LNCAP (cell line): ENCODE results near the gene PHF23.

ENCODE experiments used
- TF ChIP-seq, protein P1 (sequence below): fragments of 450-650 bp; IDR thresholded peaks from 2 replicates; pipeline ENCODE4 v1.5.1; 2017; ENCODE audit warnings: mild to moderate bottlenecking

PHF23 gene

DNA sequence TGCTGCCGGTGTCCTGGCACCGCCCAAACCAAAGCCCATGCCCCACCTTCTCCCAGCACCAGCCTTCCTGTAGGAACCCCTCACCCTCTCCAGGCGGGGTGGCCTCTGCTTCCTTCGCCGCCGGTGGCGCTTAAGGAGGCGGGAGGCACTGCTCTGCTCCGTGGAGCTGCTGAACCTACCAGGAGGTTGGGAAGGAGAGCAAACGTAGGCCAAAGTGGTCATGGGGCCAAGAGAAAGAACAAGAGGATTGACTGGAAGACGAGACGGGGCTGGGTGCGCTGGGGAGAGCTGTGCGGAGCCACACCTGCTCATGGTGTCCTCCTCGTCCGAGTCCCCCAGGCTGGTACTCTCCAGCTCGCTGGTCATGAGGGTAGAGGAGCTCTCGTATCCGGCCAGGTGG lies 9.8 kb downstream of the PHF23 start:
- TF ChIP-seq, protein P1, sequence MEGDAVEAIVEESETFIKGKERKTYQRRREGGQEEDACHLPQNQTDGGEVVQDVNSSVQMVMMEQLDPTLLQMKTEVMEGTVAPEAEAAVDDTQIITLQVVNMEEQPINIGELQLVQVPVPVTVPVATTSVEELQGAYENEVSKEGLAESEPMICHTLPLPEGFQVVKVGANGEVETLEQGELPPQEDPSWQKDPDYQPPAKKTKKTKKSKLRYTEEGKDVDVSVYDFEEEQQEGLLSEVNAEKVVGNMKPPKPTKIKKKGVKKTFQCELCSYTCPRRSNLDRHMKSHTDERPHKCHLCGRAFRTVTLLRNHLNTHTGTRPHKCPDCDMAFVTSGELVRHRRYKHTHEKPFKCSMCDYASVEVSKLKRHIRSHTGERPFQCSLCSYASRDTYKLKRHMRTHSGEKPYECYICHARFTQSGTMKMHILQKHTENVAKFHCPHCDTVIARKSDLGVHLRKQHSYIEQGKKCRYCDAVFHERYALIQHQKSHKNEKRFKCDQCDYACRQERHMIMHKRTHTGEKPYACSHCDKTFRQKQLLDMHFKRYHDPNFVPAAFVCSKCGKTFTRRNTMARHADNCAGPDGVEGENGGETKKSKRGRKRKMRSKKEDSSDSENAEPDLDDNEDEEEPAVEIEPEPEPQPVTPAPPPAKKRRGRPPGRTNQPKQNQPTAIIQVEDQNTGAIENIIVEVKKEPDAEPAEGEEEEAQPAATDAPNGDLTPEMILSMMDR: no peak

DNA sequence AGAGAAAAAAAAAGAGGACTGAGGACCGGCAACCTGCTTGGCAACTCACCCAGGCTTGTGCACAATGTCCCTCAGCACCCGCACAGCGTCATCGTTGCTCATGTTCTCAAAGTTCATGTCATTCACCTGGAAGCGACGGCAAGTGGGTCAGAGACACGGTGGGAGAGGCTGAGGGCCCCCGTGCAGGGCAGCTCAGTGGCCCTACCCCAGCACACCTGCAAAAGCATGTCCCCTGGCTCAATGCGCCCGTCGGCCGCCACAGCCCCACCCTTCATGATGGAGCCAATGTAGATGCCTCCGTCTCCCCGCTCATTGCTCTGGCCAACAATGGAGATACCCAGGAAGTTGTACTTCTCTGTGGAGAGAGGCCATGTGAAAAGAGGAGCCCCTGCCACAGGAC lies 10.3 kb downstream of the PHF23 start:
- TF ChIP-seq, protein P1: no peak

DNA sequence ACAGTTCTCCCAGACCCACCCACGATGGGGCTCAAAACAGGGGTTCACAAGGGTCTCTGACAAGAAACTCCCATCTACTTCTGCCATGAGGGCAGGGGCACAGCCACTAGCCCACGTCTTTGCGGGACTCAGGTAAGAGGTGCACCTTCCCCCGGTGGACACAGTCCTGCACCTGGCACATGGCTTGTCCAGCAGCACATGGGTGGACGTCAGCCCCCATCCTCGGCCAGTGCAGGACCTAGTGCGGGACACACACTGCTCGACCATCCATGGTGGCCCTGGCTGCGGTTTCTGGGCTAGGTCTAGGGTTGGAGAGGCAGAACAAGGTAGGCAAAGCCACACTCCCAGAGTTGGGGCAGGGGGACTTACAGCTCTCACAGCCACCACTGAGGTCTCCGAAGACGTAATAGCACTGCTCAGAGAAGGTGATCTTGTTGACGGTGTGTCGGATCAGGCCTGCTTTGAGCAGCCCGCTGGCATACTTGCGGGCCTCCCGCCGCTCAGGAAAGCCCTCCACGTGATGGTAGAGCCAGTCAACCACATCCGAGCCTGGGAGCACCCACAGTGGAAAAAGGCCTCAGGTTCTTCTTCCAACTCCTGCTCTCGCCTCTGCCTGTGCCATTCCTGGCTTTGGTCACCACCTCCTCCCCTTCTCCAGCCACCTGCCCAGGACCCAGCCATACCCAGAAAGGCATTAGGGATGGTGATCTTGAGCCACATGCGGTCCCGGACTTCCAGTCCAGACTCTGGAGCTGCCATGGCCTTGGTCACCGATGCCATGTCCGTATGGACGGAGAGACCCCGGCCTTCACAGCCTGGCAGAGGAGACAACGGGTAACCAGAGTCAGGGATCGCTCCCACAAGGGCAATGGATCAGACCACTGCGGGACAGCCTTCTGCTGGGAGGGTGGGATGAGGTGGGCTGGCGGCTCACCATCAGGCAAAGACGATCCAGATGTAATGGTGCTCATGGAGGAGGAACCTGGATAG lies 12.2 kb downstream of the PHF23 start:
- TF ChIP-seq, protein P1: no peak

DNA sequence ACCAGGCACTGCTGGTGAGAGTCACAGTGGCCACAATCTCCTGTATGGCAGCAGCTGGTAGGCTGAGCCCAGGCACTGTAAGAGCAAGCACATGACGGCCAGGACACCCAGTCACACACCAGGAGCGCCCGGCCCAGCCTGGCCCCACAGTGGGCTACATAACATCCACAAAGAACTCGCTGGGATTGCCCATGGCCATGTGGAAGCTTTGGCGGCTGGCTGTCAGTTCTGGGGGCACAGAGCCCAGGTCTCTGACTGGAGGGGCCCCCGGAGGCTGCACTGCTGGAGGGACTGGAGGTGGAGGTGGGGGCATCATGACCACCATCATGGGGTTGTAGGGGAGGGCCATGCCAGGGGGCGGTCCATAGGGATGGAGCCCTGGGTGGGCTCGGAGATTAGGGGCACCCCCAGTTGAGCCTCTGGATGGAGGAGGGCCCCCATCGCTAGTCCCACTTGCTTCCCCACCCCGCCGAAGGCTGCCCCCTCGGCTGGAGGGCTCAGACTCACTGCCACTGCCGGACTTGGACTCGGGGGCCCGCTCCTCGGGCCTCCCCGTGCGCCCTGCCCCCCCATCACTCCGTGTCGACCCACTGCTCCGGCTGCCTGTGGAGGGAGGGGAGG lies 13.4 kb downstream of the PHF23 start:
- TF ChIP-seq, protein P1: no peak

DNA sequence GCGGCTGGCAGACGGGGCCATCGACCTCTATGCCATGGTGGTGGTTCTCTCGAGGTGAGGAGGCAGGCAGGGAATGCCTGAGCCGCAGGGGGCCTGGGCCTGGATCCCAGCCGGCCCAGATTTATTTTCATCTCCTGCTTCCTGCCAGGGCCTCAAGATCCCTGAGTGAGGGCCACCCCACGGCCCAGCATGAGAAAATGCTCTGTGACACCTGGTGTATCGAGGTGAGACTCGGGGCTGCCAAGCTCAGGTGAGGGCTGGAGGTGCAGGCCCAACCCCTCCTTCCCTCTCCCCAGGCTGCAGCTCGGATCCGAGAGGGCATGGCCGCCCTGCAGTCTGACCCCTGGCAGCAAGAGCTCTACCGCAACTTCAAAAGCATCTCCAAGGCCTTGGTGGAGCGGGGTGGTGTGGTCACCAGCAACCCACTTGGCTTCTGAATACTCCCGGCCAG lies 14.6 kb downstream of the PHF23 start:
- TF ChIP-seq, protein P1: no peak

DNA sequence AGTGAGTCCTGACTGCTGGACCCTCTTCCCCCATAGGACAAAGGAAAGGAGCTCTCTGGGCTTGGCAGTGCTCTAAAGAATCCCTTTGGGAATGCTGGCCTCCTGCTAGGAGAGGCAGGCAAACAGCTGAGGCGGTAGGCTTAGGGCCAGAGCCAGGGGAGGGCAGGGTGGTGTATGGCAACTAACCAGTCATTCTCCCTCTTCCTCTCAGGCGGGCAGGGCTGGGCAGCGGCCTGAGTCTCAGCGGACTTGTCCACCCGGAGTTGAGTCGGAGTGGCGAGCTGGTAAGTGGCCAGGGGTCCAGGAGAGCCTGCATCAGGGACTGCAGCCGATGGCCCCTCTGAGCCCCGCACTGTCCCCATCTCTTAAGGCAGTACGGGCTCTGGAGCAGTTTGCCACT lies 15.1 kb downstream of the PHF23 start:
- TF ChIP-seq, protein P1: no peak

DNA sequence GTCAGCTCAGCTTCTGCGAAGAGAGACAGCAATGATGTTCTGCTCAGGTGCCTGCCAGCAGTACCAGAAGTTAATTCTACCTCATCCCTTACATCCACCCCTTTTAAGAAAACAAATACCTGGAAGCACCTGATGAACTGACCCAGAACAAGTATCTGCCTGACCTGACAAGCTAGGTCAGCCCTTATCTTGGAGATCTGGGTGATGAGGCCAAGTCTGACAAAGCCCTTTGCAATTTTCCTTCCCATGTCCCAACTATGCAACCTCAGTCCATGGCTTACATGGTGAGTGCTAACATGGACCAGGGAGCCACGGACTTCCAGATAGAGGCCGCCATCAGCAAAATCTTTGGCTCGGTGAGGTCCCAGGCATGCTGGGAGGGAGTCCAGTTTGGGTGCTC lies 15.9 kb downstream of the PHF23 start:
- TF ChIP-seq, protein P1: no peak
